Measurements from ENCODE around the gene MMEL1.

Gene MMEL1

DNA sequence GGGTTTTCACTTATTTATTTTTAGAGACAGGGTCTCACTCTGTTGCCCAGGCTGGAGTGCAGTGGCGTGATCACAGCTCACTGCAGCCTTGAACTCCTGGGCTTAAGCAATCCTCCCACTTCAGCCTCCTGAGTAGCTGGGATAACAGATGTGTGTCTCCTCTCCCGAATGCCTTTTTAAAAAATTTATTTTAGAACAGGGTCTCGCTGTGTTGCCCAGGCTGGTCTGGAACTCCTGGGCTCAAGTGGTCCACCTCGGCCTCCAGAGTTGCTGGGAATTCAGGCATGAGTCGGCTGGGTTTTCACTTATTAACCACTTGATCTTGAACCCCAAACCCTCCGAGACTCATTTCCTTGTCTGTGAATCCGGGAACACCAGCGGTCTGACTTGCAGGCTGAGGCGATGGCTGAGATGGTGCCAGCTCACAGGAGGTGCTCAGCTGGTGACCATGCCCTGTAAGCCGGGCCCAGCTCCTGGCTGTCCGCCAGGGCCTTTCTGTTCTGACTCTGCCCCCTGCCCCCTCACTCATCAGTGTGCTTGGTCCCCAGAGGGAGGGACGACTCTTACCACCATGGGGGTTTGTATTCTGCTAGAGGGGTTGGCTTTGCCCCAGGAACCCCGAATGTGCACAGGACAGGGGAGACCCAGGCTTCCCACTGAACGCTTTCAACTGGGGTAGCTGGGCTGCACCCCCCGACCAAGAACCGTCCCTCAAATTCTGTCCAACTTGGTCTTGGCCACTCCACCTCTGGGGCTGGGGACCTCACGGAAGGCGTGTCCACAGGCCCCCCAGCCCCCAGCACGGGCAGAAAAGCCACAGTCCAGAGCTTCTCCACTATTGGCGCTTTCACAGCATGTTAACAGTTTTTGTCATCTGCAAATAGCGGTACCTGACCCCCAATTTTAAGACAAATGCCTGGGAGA, 22.5 kb downstream of the MMEL1 start:
- Histone ChIP-seq H3K4me3 (ENCODE audit: low read length in 2 of 2) (no peak overlapping the region), H3K4ac (ENCODE audit: low read length) (no peak overlapping the region), H3K18ac (ENCODE audit: low read length) (peak overlapping the region; percentile 6), H3K4me2 (ENCODE audit: insufficient read depth, low read length, poor library complexity, severe bottlenecking) (no peak overlapping the region), H3K27ac (replicated peaks; ENCODE audit: low read length) (no peak overlapping the region), H3K27me3 (ENCODE audit: control insufficient read depth in 3 of 3, insufficient read depth in 3 of 3, low read depth in 1 of 3, low read length in 3 of 3) (peaks cover 0 to 22% (median 2%) of the 10 kb centered on the region in 3 experiments), H4K91ac (ENCODE audit: low read depth, low read length, poor library complexity) (no peak overlapping the region), H3K23ac (ENCODE audit: low read depth, low read length, poor library complexity) (no peak overlapping the region), H2AFZ (ENCODE audit: low read length) (no peak overlapping the region), H3K14ac (ENCODE audit: low read length) (no peak overlapping the region), H2BK120ac (ENCODE audit: low read depth, low read length) (peak overlapping the region; percentile 82), H2AK5ac (ENCODE audit: low read depth, low read length) (peak overlapping the region; percentile 99), H3K4me1 (ENCODE audit: control insufficient read depth in 2 of 2, insufficient read depth in 1 of 2, low read depth in 1 of 2, low read length in 2 of 2) (peaks cover 0 to 9% of the 10 kb centered on the region in 2 donors), H4K8ac (ENCODE audit: low read depth, low read length) (no peak overlapping the region), H3K9me3 (replicated peaks in 1 of 2; ENCODE audit: control insufficient read depth in 2 of 2, insufficient read depth in 1 of 2, low read depth in 1 of 2, low read length in 2 of 2) (peaks cover 0 to 3% of the 10 kb centered on the region in 2 donors), H3K79me1 (ENCODE audit: low read depth, low read length) (no peaks in the 10 kb centered on the region), H3K9ac (ENCODE audit: low read depth, low read length, poor library complexity) (no peak overlapping the region), H2BK12ac (ENCODE audit: low read length) (no peak overlapping the region), H2BK15ac (ENCODE audit: low read length) (no peak overlapping the region), H2BK5ac (ENCODE audit: low read length) (peak overlapping the region; percentile 40), H3K36me3 (replicated peaks in 1 of 2; ENCODE audit: control insufficient read depth in 2 of 2, insufficient read depth in 2 of 2, low read length in 2 of 2) (no peaks in the 10 kb centered on the region)
- WGBS, 2 donors (ENCODE audit: extremely low coverage in 2 of 2, insufficient read length in 2 of 2, insufficient replicate concordance in 1 of 2) = no CpG with 5 or more reads among the region's 21 CpGs
- no peak for DNase-seq (ENCODE audit: low spot score)

DNA sequence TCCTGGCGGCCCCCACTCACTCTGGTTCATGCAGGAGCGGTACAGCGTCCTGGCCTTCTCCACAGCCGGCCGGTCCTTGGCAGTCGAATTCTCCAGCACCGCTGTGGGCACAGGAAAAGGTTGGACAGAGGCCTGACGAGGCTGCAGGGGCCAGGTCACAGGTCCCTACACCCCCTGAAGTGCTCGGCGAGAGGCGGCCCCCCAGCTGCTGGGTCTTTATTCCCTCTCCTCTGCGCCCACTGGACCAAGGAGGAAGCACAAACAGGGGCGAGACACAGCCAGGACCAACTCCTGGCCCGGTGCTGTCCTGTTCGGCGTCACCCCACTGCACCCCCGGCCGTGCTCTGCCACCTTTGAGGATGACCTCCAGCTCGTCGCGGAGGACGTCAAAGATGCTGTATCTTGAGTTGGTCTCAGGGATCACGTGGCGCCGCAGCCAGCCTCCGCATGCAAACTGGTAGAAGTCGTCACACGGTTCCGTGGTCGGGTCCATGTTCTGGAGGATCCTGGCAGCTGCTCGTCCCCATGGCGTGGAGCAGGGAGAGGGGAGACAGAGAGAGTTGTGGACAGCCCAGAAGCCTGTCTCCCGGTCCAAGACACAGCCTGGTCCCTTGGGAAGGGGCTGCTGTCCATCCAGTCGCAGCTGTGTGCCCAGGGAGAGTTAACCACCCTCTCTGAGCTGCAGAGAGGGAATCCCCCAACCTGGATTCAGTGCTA, 23.3 kb downstream of the MMEL1 start:
- Histone ChIP-seq H2AFZ (ENCODE audit: low read length) (no peak overlapping the region), H3K79me1 (ENCODE audit: low read depth, low read length) (no peaks in the 10 kb centered on the region), H2BK12ac (ENCODE audit: low read length) (peak overlapping the region; percentile 89), H2BK120ac (ENCODE audit: low read depth, low read length) (peak overlapping the region; percentile 82), H2AK5ac (ENCODE audit: low read depth, low read length) (peak overlapping the region; percentile 99), H2BK5ac (ENCODE audit: low read length) (peak overlapping the region; percentile 35), H3K27ac (replicated peaks; ENCODE audit: low read length) (no peak overlapping the region), H3K23ac (ENCODE audit: low read depth, low read length, poor library complexity) (peak overlapping the region; percentile 77), H3K36me3 (replicated peaks in 1 of 2; ENCODE audit: control insufficient read depth in 2 of 2, insufficient read depth in 2 of 2, low read length in 2 of 2) (no peaks in the 10 kb centered on the region), H3K4ac (ENCODE audit: low read length) (peak overlapping the region; percentile 61), H2BK15ac (ENCODE audit: low read length) (peak overlapping the region; percentile 93), H4K91ac (ENCODE audit: low read depth, low read length, poor library complexity) (no peak overlapping the region), H4K8ac (ENCODE audit: low read depth, low read length) (peak overlapping the region; percentile 32), H3K14ac (ENCODE audit: low read length) (peak overlapping the region; percentile 67), H3K9me3 (replicated peaks in 1 of 2; ENCODE audit: control insufficient read depth in 2 of 2, insufficient read depth in 1 of 2, low read depth in 1 of 2, low read length in 2 of 2) (peaks cover 0 to 3% of the 10 kb centered on the region in 2 donors), H3K4me2 (ENCODE audit: insufficient read depth, low read length, poor library complexity, severe bottlenecking) (no peak overlapping the region), H3K18ac (ENCODE audit: low read length) (peak overlapping the region; percentile 85), H3K27me3 (ENCODE audit: control insufficient read depth in 3 of 3, insufficient read depth in 3 of 3, low read depth in 1 of 3, low read length in 3 of 3) (peaks cover 0 to 30% (median 2%) of the 10 kb centered on the region in 3 experiments), H3K9ac (ENCODE audit: low read depth, low read length, poor library complexity) (peak overlapping the region; percentile 50), H3K4me1 (ENCODE audit: control insufficient read depth in 2 of 2, insufficient read depth in 1 of 2, low read depth in 1 of 2, low read length in 2 of 2) (peaks cover 0 to 9% of the 10 kb centered on the region in 2 donors), H3K4me3 (ENCODE audit: low read length in 2 of 2) (no peak overlapping the region)
- WGBS, 2 donors (ENCODE audit: extremely low coverage in 2 of 2, insufficient read length in 2 of 2, insufficient replicate concordance in 1 of 2) = no CpG with 5 or more reads among the region's 34 CpGs
- DNase-seq (ENCODE audit: low spot score) = no peak

DNA sequence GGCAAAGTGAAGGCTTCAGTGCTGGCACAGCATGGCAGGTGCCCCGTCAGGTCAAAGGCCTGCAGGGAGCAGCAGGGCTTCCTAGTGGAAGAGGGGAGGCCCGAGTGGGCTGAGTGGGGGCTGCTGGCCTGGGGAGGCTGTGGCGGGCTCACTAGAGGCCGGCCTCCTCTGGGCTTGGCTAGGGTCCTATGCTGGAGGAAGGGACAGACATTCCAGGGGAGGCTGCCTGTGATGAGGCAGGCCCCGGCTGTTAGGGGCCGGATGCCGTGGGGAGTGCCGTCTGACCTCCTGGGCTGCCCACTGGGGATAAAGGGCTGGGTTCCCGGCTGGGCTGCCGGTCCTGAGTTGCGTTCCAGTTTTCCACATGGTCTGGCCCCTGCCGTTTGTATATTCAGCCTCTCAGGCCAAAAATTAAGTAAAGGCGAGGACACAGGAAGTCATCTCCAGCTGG, 25.1 kb downstream of the MMEL1 start:
- Histone ChIP-seq H4K8ac (ENCODE audit: low read depth, low read length) (no peak overlapping the region), H2BK120ac (ENCODE audit: low read depth, low read length) (peak overlapping the region; percentile 72), H3K14ac (ENCODE audit: low read length) (peak overlapping the region; percentile 4), H3K4me3 (ENCODE audit: low read length in 2 of 2) (no peak overlapping the region), H2AFZ (ENCODE audit: low read length) (no peak overlapping the region), H3K36me3 (replicated peaks in 1 of 2; ENCODE audit: control insufficient read depth in 2 of 2, insufficient read depth in 2 of 2, low read length in 2 of 2) (no peaks in the 10 kb centered on the region), H3K23ac (ENCODE audit: low read depth, low read length, poor library complexity) (no peak overlapping the region), H3K4ac (ENCODE audit: low read length) (no peak overlapping the region), H3K9me3 (replicated peaks in 1 of 2; ENCODE audit: control insufficient read depth in 2 of 2, insufficient read depth in 1 of 2, low read depth in 1 of 2, low read length in 2 of 2) (no peaks in the 10 kb centered on the region), H3K79me1 (ENCODE audit: low read depth, low read length) (no peaks in the 10 kb centered on the region), H3K4me2 (ENCODE audit: insufficient read depth, low read length, poor library complexity, severe bottlenecking) (no peak overlapping the region), H2BK12ac (ENCODE audit: low read length) (peak overlapping the region; percentile 58), H2BK5ac (ENCODE audit: low read length) (no peak overlapping the region), H3K27me3 (ENCODE audit: control insufficient read depth in 3 of 3, insufficient read depth in 3 of 3, low read depth in 1 of 3, low read length in 3 of 3) (peaks cover 0 to 39% (median 2%) of the 10 kb centered on the region in 3 experiments), H2AK5ac (ENCODE audit: low read depth, low read length) (peak overlapping the region; percentile 98), H4K91ac (ENCODE audit: low read depth, low read length, poor library complexity) (no peak overlapping the region), H3K27ac (replicated peaks; ENCODE audit: low read length) (no peak overlapping the region), H2BK15ac (ENCODE audit: low read length) (peak overlapping the region; percentile 94), H3K9ac (ENCODE audit: low read depth, low read length, poor library complexity) (peak overlapping the region; percentile 44), H3K4me1 (ENCODE audit: control insufficient read depth in 2 of 2, insufficient read depth in 1 of 2, low read depth in 1 of 2, low read length in 2 of 2) (peaks cover 0 to 9% of the 10 kb centered on the region in 2 donors), H3K18ac (ENCODE audit: low read length) (peak overlapping the region; percentile 84)
- whole genome bisulfite sequencing, 2 donors (ENCODE audit: extremely low coverage in 2 of 2, insufficient read length in 2 of 2, insufficient replicate concordance in 1 of 2) = no CpG with 5 or more reads among the region's 13 CpGs
- no peak for DNase-seq (ENCODE audit: low spot score)

Measured in neuronal stem cell (in vitro differentiated cells).